ENCODE data around the gene DSCAML1.

The DSCAML1 gene

DNA sequence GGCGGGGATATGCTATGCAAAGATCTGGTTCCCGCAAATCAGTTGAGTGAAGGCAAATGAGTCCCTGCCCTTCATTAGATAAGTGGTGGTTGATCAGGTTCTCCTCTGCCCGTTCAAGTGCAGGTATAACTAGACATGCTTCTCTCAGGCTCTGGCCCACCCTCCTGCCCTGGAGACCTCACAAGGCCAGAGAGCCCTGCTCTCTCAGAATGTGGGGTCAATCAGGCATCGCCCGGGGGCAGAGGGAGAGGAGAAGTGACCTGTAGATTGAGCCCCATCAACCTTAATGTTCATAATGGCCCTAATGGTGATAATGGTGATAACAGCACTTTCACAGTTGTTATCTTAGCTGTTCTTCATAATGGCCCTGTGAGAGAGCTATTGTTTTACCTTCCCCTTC is 224.3 kb downstream of the DSCAML1 start:
- TF ChIP-seq, protein P1, sequence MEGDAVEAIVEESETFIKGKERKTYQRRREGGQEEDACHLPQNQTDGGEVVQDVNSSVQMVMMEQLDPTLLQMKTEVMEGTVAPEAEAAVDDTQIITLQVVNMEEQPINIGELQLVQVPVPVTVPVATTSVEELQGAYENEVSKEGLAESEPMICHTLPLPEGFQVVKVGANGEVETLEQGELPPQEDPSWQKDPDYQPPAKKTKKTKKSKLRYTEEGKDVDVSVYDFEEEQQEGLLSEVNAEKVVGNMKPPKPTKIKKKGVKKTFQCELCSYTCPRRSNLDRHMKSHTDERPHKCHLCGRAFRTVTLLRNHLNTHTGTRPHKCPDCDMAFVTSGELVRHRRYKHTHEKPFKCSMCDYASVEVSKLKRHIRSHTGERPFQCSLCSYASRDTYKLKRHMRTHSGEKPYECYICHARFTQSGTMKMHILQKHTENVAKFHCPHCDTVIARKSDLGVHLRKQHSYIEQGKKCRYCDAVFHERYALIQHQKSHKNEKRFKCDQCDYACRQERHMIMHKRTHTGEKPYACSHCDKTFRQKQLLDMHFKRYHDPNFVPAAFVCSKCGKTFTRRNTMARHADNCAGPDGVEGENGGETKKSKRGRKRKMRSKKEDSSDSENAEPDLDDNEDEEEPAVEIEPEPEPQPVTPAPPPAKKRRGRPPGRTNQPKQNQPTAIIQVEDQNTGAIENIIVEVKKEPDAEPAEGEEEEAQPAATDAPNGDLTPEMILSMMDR (IDR thresholded peaks at IDR 0.05), result no peak
- Histone ChIP-seq H3K36me3 (no peaks in the 10 kb centered on the region), H3K27me3 (no peaks in the 10 kb centered on the region), H3K9me3 (no peaks in the 10 kb centered on the region), H3K4me3 (no peak overlapping the region), H3K27ac (no peak overlapping the region), H3K4me1 (no peaks in the 10 kb centered on the region)
- intact Hi-C loops (cut with DNase I; ENCODE audit: low total_unique reads), result no loop called here
- DNase-seq, result peak; percentile 13 to 27

DNA sequence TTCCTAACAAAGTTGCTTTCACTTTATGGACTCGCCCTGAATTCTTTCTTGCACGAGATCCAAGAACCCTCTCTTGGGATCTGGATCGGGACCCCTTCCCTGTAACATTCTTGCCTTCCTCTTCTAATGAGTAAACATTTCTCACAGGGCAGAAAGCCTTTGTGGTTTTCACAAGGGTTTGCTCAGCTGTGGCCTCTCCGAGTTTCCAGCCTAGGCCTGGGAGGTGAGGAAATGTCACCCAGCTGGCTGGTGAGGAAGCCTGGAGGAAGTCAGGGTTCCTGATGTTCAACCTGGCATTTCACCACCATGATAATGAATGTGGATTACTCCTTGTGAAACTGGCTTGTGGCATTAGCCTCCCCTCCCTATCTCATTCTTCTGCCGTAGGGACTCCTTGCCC is 224.9 kb downstream of the DSCAML1 start:
- Histone ChIP-seq H3K9me3 (no peaks in the 10 kb centered on the region), H3K27ac (no peak overlapping the region), H3K4me3 (no peak overlapping the region), H3K36me3 (no peaks in the 10 kb centered on the region), H3K27me3 (no peaks in the 10 kb centered on the region), H3K4me1 (no peaks in the 10 kb centered on the region)
- peak in 1 of 2 donors; percentile 17 for DNase-seq
- TF ChIP-seq, protein P1 (IDR thresholded peaks at IDR 0.05), result no peak
- intact Hi-C loops (cut with DNase I; ENCODE audit: low total_unique reads), result no loop called here

DNA sequence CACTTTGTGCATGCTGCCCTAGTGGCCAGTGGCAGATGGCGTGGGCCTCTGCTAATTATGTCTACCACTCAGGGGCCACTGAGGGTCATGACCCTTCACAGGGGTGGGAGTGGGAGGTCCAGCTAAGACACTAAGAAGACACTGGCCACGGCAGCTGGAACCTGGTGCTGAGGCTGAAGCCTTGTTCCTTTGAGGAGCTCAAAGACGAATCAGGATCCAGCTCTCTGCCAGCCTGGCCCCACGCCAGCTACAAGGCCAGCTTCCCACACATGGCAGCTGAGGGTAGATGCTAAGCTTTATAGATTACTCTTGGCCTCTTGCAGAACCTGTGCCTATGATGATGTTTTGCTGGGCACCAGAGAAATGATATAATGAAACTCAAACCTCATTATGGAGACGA is 226.3 kb downstream of the DSCAML1 start:
- intact Hi-C loops (cut with DNase I; ENCODE audit: low total_unique reads), result no loop called here
- Histone ChIP-seq H3K27me3 (no peaks in the 10 kb centered on the region), H3K9me3 (no peaks in the 10 kb centered on the region), H3K4me1 (no peaks in the 10 kb centered on the region), H3K36me3 (no peaks in the 10 kb centered on the region), H3K4me3 (no peak overlapping the region), H3K27ac (no peak overlapping the region)
- DNase-seq, result no peak
- TF ChIP-seq, protein P1 (IDR thresholded peaks at IDR 0.05), result no peak

DNA sequence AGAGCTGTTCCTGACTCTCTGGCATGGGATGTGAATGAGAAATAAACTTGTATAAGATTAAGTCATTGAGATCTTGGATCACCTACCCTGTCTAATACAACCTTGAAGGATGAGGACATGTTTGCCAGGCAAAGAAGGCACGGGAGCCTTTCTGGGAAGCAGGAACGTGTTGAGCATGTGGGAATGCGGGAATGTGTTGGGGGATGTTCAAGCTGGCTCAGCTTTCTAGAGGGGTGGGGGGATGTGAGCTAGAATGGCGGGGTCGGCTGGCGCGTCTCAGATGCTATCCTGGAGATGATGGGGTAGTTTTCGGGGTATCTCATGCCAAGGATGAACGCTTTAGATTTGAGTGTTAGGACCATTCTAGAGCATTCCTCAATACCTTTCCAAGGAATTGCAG is 227.1 kb downstream of the DSCAML1 start:
- Histone ChIP-seq H3K4me1 (no peaks in the 10 kb centered on the region), H3K4me3 (no peak overlapping the region), H3K9me3 (no peaks in the 10 kb centered on the region), H3K36me3 (no peaks in the 10 kb centered on the region), H3K27ac (no peak overlapping the region), H3K27me3 (no peaks in the 10 kb centered on the region)
- no peak for DNase-seq
- intact Hi-C loops (cut with DNase I; ENCODE audit: low total_unique reads), result no loop called here
- TF ChIP-seq, protein P1 (IDR thresholded peaks at IDR 0.05), result no peak

DNA sequence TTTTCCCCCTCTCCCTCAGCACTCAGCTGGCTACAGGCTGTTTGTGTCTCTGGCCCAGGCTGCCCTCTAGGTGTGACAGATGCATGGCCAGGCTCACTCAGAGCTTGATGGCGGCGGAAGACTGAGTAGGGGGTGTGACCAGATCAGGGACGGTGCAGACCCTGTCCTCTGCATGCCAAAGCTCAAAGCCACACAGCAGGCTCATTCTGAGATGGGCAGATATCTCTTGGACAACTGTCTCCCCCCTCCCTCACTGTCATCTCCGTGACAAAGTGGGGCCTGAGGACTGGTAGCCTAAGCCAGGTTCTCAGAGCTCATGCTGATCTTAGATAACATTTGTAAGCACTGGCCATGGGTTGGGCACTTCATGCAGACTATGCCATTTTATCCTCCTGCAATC is 231.3 kb downstream of the DSCAML1 start:
- DNase-seq, result no peak
- intact Hi-C loops (cut with DNase I; ENCODE audit: low total_unique reads), result no loop called here
- Histone ChIP-seq H3K27me3 (peaks cover 0 to 5% of the 10 kb centered on the region in 2 donors), H3K4me3 (no peak overlapping the region), H3K4me1 (no peaks in the 10 kb centered on the region), H3K9me3 (no peaks in the 10 kb centered on the region), H3K36me3 (no peaks in the 10 kb centered on the region), H3K27ac (no peak overlapping the region)
- TF ChIP-seq, protein P1 (IDR thresholded peaks at IDR 0.05), result no peak

- intact Hi-C loops (cut with DNase I; ENCODE audit: low total_unique reads), result no loop called here
- TF ChIP-seq, protein P1 (IDR thresholded peaks at IDR 0.05), result no peak
Observed at GRCh38 chr11:117564321-117564720, 232.7 kb downstream of the DSCAML1 start.

More at GRCh38 chr11:117564321-117564720, 232.7 kb downstream of the DSCAML1 start:
- Histone ChIP-seq H3K27ac (no peak overlapping the region), H3K36me3 (no peaks in the 10 kb centered on the region), H3K4me3 (no peak overlapping the region), H3K27me3 (peaks cover 0 to 17% of the 10 kb centered on the region in 2 donors), H3K9me3 (no peaks in the 10 kb centered on the region), H3K4me1 (no peaks in the 10 kb centered on the region)
- no peak for DNase-seq
